Measurements from ENCODE around the gene ZMYND10.

Gene ZMYND10

DNA sequence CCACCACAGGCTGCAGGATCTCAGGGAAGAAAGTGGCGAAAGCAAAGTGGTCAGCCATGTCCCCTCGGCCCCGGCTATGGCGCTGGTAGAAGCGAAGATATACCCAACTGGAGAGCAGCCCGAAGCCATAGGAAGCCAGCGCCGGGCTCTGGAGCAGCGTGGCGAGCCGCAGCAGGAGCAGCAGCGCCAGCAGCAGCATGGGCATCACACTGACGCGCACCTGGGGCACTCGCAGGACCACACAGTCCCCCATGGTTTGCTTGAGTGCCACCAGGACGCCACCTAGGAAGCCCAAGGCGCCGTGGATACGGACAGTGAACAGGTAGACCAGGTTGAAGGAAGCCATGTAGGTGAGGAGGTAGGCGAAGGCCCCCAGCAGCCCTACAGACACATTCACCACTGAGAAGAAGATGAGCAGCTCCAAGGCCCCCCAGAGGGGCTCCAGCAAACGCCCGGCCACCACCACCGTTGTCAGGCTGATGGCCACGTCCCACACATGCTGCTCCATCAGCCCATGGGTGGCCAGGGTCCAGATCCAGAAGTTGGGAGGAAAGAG lies 12.9 kb upstream of the ZMYND10 start (continued):
- no peak for TF ChIP-seq ZNF565 (CRISPR knock-in tag; conservative IDR thresholded peaks at IDR 0.05; ENCODE audit: low read depth)
- TF ChIP-seq BACH2 (CRISPR knock-in tag; IDR thresholded peaks at IDR 0.05; ENCODE audit: borderline replicate concordance): no peak
- TF ChIP-seq ZFP3 (CRISPR knock-in tag; IDR thresholded peaks at IDR 0.05): no peak
- no peak for TF ChIP-seq CSRNP3 (CRISPR knock-in tag; IDR thresholded peaks at IDR 0.05)
- no peak for TF ChIP-seq POU6F1 (CRISPR knock-in tag; IDR thresholded peaks at IDR 0.05; ENCODE audit: borderline replicate concordance, low read depth)

DNA sequence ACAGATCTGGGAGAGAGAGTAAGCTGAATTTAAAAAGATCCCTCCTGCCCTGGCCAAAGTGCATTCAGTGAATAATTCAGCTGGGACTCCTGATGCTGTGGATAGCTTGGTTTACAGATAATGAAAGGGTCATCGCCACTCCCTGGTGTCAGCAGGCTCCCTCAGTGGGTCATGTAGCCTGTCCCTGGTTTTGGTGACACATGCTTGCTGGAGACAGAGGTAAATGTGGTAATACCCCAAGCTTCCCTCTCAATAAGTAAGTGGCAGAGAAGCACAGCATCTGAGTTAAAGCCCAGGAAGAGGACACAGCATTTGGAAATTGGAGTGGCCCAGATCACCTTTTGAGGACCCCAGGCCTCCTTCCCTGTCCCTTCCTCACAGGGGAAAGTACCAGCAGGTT lies 11.9 kb upstream of the ZMYND10 start:
- no peak for TF ChIP-seq SNAI2 (CRISPR knock-in tag; IDR thresholded peaks at IDR 0.05)
- TF ChIP-seq ZNF8 (CRISPR knock-in tag; IDR thresholded peaks at IDR 0.05): no peak
- TF ChIP-seq CSRNP3 (CRISPR knock-in tag; IDR thresholded peaks at IDR 0.05): no peak
- TF ChIP-seq ARNTL (CRISPR knock-in tag; IDR thresholded peaks at IDR 0.05; ENCODE audit: borderline replicate concordance, low read depth): no peak
- no peak for TF ChIP-seq ESRRG (CRISPR knock-in tag; IDR thresholded peaks at IDR 0.05)
- TF ChIP-seq, protein P1, sequence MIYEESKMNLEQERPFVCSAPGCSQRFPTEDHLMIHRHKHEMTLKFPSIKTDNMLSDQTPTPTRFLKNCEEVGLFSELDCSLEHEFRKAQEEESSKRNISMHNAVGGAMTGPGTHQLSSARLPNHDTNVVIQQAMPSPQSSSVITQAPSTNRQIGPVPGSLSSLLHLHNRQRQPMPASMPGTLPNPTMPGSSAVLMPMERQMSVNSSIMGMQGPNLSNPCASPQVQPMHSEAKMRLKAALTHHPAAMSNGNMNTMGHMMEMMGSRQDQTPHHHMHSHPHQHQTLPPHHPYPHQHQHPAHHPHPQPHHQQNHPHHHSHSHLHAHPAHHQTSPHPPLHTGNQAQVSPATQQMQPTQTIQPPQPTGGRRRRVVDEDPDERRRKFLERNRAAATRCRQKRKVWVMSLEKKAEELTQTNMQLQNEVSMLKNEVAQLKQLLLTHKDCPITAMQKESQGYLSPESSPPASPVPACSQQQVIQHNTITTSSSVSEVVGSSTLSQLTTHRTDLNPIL (CRISPR knock-in tag; IDR thresholded peaks at IDR 0.05; ENCODE audit: low read depth): no peak
- no peak for TF ChIP-seq CSDC2 (CRISPR knock-in tag; IDR thresholded peaks at IDR 0.05)
- TF ChIP-seq POU6F1 (CRISPR knock-in tag; IDR thresholded peaks at IDR 0.05; ENCODE audit: borderline replicate concordance, low read depth): no peak
- no peak for TF ChIP-seq ZNF565 (CRISPR knock-in tag; conservative IDR thresholded peaks at IDR 0.05; ENCODE audit: low read depth)
- TF ChIP-seq PATZ1 (CRISPR knock-in tag; IDR thresholded peaks at IDR 0.05; ENCODE audit: borderline replicate concordance): no peak
- no peak for TF ChIP-seq ZFP3 (CRISPR knock-in tag; IDR thresholded peaks at IDR 0.05)
- TF ChIP-seq ZNF70 (CRISPR knock-in tag; IDR thresholded peaks at IDR 0.05): no peak
- no peak for TF ChIP-seq BACH2 (CRISPR knock-in tag; IDR thresholded peaks at IDR 0.05; ENCODE audit: borderline replicate concordance)
- TF ChIP-seq GLIS3 (CRISPR knock-in tag; IDR thresholded peaks at IDR 0.05): no peak
- TF ChIP-seq, protein P2, sequence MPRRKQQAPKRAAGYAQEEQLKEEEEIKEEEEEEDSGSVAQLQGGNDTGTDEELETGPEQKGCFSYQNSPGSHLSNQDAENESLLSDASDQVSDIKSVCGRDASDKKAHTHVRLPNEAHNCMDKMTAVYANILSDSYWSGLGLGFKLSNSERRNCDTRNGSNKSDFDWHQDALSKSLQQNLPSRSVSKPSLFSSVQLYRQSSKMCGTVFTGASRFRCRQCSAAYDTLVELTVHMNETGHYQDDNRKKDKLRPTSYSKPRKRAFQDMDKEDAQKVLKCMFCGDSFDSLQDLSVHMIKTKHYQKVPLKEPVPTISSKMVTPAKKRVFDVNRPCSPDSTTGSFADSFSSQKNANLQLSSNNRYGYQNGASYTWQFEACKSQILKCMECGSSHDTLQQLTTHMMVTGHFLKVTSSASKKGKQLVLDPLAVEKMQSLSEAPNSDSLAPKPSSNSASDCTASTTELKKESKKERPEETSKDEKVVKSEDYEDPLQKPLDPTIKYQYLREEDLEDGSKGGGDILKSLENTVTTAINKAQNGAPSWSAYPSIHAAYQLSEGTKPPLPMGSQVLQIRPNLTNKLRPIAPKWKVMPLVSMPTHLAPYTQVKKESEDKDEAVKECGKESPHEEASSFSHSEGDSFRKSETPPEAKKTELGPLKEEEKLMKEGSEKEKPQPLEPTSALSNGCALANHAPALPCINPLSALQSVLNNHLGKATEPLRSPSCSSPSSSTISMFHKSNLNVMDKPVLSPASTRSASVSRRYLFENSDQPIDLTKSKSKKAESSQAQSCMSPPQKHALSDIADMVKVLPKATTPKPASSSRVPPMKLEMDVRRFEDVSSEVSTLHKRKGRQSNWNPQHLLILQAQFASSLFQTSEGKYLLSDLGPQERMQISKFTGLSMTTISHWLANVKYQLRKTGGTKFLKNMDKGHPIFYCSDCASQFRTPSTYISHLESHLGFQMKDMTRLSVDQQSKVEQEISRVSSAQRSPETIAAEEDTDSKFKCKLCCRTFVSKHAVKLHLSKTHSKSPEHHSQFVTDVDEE (CRISPR knock-in tag; IDR thresholded peaks at IDR 0.05): no peak
- no peak for TF ChIP-seq ISL1 (CRISPR knock-in tag; IDR thresholded peaks at IDR 0.05)
- no peak for TF ChIP-seq TOX (CRISPR knock-in tag; IDR thresholded peaks at IDR 0.05; ENCODE audit: borderline replicate concordance)
- no peak for TF ChIP-seq ZC3H10 (CRISPR knock-in tag; IDR thresholded peaks at IDR 0.05)
- no peak for ATAC-seq
